ENCODE data around the gene PYCR2. TPM values are rescaled to one million over a fixed set of nuclear protein-coding genes. Genes with fewer than 3 reads are reported as not detected.

Gene PYCR2
- total RNA-seq, 4 donors from 2014 or later = 33.5 to 52.6 (median 45.6) TPM

GRCh38 chr1:225899044-225899925 lies 24.8 kb downstream of the PYCR2 start:
- no peak for DNase-seq (ENCODE audit: low spot score)
- no peak for ATAC-seq (ENCODE audit: low FRiP score)
- TF ChIP-seq CTCF (IDR thresholded peaks at IDR 0.05) = no peak

GRCh38 chr1:225897595-225898514 lies 26.2 kb downstream of the PYCR2 start:
- DNase-seq (ENCODE audit: low spot score) (no peak), ATAC-seq (ENCODE audit: low FRiP score) (no peak)
- no peak for TF ChIP-seq CTCF (IDR thresholded peaks at IDR 0.05)

GRCh38 chr1:225896937-225897549 lies 27.0 kb downstream of the PYCR2 start:
- DNase-seq (ENCODE audit: low spot score) (no peak), ATAC-seq (ENCODE audit: low FRiP score) (no peak)
- TF ChIP-seq CTCF (IDR thresholded peaks at IDR 0.05) = no peak

DNA sequence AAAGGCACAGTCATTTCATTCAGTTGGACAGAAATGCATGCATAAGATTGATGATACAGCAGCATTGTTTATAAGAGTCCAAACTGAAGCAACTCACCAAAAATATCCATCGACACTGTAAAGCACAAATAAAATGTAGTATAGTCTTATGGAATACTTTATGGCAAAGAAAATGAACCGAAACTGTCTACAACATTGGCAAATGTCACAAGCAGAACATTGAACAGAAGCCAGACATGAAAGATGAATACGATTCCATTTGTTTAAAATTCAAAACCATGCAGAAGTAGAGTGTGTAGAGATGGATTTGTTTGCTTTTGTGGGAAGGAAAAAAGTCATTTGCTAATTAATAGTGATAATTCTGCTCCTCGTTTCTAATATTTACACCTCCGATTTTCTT lies 27.6 kb downstream of the PYCR2 start:
- DNase-seq (ENCODE audit: low spot score) = no peak
- TF ChIP-seq CTCF (IDR thresholded peaks at IDR 0.05) = no peak
- no peak for ATAC-seq (ENCODE audit: low FRiP score)

GRCh38 chr1:225892307-225892706 lies 31.7 kb downstream of the PYCR2 start:
- no peak for ATAC-seq (ENCODE audit: low FRiP score)
- no peak for DNase-seq (ENCODE audit: low spot score)
- TF ChIP-seq CTCF (IDR thresholded peaks at IDR 0.05) = no peak

GRCh38 chr1:225891229-225891972 lies 32.6 kb downstream of the PYCR2 start:
- no peak for ATAC-seq (ENCODE audit: low FRiP score)
- DNase-seq (ENCODE audit: low spot score) = no peak
- TF ChIP-seq CTCF (IDR thresholded peaks at IDR 0.05) = no peak

All from omental fat pad (tissue), 4 donors.